Nucleus accumbens (tissue), 56 donors: ENCODE measurements around the gene CYTH2.

Experiments
- DNase-seq, 56 donors: peaks; one replicate each; lab custom pipeline; 2025; lab: John Stamatoyannopoulos, UW

Gene CYTH2

DNA sequence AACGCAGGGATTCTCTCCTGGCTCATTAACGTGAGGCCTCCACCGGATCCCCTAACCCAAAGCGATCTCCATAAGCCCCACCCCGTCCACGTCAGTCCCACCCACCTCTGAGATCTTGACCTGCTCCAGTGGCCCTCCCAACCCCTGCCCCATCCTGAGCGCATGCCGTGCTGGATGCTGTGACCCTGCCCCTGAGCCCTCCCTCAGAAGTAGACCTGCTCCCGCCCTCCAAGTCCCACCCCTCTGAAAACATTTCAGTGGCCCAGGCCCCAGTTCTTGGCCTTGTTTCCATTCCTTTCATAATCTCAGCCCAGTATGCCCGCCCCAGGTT, 22.6 kb downstream of the CYTH2 start:
- no peak for DNase-seq

DNA sequence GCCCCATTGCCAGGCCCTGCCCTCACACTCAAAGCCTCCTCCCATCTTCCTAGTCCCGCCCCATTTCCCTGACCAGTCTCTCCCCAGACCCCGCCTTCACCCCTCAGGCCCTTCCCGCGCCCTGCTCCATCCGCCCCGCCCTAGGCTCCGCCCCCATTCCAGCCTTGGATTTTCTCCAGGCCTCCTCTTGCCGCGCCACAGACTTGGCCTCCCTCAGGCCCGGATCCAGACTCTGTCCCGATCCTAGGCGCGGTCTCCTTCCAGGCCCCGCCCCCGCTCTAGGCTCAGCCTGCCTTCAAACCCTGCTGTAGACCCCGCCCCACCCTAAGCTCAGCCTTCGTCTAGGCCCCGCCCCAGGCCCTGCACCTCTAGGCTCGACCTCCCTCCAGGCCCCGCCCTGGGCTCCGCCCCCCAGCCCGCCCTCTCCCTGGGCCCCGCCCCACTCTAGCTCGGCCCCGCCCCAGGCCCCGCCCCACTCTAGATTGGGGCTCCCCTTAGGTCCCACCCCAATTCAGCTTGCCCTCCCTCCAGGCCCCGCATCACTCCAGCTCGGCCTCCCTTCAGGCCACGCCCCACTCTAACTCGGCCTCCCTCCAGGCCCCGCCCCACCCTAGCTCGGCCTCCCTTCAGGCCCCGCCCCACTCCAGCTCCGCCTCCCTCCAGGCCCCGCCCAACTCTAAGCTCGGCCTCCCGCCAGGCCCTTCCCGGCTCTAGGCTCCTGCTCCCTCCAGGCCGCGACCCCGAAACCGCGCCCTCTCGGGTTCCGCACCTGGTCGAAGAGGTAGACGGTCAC, 24.0 kb downstream of the CYTH2 start:
- peak; percentile 30 to 99 (median 82) for DNase-seq

DNA sequence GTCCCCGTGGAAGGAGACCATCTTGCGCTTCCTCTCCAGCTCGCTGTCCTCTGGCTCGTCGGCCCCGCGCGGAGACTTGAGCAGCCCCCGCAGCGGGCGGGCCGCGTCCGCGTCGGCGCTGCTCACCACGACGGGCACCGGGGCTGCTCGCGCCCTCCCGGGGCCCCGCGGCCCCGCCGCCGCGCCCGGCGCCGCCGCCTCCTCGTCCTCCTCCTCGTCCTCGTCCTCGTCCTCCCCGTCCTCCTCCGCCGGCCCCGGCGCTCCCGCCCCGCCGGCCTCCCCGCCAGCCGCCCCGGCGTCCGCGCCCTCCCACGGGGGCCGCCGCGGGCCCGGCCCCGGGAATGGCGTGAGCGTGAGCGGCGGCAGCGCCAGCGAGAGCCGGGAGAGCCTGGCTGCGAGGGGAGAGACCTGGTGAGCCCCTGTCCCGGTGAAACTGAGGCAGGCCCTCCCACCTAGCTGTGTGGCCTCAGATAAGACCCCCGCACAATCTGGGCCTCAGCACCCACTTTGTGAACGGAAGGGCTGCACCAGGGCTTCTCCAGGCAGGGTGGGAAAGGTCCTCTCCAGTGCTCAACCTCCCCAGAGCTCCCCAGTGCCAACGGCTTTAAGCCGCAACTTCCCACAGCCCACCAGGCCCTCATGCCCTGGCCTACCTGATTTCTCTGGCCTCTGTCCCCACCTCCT, 24.7 kb downstream of the CYTH2 start:
- DNase-seq, result no peak

DNA sequence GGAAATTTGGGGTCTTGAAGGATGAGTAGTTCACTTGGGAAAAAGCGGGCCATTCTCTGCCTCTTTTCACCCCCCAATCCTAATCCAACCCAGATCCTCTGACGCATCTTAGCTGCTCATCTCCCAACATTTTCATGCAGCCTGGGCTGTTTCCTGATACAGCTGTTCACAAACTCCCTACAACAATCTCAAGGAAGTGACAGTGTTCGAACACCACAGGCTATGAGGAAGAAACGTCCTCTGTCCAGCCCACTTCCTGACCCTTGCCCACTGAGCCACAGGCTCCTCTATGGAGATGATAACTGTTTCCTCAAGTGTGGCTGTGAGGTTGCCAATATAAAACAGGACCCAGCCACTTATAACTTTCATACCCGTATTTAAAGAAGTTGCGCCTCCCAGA, 26.2 kb downstream of the CYTH2 start:
- DNase-seq, result no peak

DNA sequence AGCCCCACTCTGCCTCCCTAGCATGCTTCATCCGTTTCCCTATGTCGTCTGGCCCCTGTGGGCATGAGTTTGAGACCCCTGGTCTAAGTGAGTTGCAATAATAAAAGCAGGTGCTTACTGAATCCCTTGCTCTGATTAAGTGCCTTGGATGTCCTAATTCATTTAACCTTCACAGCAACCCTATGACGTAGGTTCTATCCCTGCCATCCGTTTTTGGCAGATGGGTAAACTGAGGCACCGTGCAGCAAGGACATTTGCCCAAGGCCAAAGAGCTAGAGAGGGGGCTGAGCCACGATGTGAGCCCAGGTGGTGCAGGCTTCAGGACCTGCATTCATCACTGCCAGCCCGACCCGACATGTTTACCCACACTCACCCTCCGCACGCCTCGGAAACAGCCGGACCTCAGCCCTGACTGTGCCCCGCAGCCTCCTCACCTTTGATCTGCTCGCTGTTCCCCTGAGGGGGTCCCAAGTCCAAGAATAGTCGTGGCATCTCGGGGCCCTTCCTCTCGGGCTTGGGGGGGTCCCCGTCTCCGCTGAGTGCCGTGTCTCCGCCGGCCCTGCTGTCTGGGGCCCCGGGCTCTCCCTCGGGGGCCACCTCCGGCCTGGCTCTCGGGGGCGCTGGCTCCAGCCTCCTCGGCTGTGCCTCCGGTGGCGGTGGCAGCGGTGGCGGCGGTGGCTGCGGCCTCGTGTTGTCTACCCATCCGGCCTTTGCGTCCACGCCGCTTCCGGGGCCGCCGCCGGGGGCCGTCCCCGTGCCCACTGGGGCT, 28.0 kb downstream of the CYTH2 start:
- no peak for DNase-seq

DNA sequence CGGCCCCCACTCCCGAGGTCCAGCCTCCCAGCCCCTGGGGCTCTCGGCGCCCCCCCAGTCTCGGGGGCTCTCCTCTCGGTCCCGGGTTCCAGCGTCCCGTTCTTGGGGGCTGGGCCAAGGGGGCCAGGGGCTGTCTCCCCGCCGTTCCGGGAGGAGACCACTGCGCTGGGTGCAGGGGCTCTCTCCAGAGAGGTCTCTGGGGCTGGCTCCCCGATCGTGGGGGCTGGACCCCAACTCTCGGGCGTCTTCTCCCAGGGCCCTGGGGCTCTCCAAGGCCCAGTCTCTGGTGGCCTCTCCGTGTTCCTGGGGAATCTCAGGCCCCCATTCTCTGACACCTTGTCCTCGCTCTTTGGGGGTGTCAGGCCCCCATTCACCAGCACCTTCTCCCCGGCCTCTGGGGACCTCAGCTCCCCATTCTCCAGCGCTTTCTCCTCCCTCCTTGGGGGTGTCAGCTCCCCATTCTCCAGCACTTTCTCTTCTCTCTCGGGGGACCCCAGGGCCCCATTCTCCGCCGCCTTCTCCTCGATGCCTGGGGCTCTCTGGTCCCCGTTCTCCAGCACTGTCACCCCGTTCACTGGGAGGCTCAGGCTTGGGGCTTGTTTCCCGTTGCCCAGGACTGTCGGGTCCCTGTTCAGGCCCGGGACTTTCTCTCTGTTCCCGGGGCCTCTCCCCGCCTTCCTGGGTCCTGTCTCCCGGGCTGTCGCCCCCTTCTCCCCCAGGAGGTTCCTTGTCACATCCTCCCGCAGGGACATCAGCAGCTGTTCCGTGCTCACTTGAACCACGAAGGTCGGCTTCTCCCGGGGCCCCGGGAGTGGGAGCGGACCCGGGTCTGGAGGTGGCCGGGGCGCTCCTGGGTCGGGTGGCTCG, 28.8 kb downstream of the CYTH2 start:
- DNase-seq, result no peak

DNA sequence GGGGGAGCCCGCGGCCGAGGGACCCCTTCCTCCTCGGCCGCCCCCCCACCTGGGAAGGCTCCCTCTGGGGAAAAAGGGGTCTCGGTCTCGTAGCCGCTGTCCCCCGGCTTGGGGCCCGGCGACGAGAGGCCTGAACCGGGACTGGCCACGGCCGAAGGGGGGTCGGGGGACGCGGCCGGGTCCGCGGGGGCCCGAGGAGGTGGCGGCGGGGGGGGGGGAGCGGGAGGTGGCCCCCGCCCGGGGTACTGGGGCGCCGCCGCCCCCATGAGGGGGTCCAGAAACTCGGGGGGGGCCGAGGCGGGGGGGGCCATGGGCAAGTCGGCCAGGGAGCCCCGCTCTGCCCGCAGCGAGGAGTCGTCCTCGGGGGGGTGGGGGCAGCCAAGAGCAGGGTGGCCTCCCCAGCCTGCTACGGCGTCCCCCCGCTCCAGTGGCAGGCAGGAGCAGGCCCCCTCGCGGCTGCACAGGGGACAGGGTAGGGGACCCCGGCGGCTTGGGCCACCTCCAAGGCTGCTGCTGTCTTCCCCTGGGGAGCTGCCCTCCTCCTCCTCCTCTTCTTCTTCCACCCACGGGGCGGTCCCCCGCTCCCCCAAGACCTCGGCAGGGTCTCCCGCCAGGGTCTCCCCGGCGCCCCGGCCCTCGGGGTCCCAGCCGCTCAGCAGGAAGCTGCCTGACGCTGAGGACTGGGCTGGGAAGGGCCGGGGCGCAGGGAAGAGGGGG, 29.6 kb downstream of the CYTH2 start:
- DNase-seq, result no peak

DNA sequence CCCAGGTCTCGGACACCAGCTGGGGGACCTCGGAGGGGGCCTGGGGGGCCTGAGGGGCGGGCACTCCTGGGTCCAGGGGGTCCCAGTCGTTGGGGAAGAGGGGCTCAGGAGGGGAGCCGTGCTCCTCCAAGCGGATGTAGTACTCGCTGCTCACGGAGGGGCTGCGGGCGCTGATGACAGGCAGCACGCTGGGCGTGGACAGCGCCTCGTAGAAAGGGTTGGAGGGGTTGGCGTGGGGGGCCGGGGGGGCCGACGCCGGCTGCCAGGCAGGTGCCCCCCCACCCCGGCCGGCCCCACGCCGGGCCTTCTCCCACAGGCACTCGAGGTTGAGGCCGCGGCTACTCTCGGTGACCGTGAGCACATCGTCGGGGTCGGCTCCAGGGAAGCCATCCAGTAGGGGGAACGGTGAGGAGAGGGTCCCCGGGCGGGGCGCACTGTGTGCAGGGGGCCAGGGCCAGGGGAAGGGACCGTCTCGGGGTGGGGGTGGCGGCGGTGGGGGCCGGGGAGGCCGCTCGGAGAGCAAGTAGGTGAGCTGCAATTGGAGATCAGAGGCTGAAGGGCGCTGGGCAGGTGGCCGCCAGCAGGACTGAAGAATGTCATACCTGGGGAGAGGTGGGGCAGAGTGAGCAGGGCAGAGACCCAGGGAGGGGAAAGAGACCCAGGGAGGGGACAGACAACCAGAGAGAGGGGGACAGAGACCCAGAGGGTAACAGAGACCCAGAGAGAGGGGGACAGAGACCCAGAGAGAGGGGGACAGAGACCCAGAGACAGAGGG, 30.3 kb downstream of the CYTH2 start:
- no peak for DNase-seq

DNA sequence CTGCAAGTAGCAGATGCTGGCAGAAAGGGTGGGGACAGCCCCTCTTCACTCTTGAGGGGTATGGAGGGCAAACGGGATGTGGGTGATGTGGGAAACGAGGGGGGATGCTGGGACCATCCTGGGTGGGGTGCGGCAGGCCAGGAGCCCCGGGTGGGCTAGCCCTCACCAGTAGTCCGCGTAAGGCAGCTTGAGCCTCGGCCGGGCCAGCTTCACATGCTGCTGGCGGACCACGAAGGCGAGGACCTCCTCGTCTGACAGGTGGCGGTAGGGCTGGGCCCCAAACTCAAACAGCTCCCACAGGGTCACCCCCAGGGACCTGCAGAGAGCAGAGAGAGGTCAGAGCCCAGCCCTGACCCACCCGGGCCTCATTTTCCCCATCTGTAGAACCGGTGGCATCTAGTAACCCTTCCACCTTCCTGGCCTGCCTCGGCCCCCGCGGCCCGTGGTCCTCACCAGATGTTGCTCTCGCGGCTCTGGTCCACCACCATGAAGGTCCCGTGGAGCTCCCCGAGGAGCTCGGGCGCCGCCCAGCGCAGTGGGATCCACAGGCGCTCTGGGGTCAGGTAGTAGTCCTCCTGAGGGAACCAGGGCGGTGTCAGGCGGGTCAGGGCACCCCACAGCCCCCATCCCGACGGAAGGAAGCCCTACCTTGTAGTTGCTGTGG, 31.8 kb downstream of the CYTH2 start:
- DNase-seq, result no peak

DNA sequence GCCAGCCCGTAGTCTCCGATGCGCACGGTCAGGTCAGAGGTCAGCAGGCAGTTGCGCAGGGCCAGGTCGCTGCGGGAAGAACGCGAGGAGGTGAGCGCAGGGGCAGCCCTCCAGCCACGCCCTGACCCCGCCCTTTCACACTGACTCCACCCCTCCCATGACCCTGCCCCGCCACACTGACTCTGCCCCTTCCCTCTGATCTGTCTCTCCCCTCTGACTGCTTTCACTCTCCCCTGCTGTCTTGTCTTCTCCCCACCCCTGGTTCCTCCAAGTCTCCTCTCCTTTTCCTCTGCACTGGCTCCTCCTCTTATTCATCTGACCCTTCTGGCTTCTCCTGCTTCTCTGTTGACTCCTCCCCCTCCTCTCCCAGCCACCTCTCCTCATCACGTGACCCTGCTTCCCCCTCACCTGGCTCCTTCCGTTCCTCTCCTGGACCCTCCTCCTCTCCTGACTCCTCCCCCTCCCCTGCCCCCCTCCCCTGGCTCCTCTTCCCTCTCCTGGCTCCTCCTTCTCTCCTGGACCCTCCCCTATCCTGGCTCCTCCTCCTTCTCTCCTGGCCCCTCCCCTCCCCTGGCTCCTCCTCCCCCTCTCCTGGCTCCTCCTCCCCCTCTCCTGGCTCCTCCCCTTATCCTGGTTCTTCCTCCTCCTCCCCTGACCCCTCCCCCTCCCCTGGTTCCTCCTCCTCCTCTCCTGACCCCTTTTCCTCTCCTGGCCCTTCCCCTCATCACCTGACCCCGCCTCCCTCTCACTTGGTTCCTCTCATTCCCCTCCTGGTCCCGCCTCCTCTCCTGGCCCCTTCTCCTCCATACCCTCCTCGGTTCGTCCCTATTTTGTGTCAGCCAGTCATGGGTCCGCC, 32.6 kb downstream of the CYTH2 start:
- DNase-seq, result peak in 26 of 56 donors; percentile 9 to 76 (median 38)

DNA sequence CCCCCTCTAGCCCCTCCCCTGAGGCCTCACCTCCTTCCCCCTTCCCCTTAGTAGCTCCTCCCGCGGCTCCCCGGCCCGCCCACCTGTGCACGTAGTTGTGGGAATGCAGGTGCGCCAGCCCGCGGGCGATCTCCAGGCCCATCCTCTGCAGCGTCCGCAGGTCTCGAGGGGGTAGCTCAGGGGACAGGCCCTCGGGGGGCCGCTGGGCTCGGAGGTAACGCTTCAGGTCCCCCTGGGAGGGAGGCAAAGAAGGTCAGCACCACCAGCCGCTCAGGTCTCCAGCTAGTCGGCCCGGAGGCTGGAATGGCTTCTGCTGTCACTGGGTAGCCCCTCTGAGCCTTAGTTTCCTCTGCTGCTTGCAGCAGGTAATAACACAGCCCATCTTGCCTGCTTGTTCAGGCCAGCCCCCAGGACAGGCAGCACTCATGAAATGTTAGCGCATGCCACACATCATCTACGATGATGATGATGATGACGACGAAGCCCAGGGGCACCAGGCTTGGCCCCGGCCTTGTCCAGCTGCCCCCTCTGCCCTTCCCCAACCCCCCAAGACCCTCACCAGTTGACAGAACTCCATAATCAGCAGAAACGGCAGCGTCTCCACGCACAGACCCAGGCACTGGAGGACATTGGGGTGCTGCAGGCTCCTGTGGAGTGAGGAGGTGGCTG, 33.3 kb downstream of the CYTH2 start:
- no peak for DNase-seq

DNA sequence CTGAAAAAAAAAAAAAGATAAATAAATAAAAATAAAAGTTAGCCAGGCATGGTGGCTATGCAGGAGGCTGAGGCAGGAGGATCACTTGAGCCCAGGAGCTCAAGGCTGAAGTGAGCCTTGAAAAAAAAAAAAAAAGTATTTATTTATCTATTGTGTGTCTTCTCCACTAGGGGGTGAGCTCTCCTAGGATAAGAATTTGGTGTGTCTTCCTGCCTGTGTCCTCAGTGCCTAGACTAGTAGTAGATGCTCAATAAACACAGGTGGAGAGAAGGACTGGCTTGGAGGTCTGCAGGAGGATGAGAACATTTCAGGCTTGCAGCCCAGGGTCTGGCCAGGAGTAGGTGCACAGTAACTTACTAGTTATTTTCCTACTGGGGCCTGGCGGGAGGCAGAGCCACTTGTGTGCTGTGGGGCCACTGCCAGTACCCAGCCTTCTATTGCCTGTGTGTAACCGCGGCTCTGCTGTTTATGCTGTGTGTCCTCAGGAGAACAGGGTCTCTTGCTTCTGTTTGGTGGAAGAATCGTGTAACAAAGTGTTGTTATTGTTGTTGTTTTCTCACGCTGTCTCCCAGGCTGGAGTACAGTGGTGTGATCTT, 37.1 kb downstream of the CYTH2 start:
- no peak for DNase-seq

DNA sequence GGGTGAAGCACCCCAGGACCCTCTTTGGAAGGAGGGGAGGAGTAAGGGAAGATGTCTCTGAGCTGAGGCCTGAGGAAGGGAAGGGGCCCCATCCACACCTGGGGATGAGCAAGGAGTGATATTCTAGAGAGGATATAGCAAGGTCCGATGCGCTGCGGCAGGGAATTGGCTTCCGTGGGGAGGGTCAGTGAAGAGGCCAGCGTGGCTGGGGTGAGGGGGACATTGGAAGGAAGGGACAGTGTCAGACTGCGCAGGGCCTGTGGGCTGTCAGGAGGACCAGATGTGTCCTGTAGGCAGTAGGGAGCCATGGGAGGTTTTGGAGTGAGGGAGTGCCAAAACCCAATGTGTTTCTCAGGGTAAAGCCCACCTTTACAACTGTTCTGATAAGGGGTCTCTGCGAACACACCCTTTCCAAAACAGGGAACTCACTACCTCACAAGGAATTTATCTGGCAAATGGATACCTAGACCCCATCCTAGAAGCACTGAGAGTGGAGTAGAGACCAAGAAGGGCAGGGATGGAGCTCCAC, 38.8 kb downstream of the CYTH2 start:
- DNase-seq, result no peak

DNA sequence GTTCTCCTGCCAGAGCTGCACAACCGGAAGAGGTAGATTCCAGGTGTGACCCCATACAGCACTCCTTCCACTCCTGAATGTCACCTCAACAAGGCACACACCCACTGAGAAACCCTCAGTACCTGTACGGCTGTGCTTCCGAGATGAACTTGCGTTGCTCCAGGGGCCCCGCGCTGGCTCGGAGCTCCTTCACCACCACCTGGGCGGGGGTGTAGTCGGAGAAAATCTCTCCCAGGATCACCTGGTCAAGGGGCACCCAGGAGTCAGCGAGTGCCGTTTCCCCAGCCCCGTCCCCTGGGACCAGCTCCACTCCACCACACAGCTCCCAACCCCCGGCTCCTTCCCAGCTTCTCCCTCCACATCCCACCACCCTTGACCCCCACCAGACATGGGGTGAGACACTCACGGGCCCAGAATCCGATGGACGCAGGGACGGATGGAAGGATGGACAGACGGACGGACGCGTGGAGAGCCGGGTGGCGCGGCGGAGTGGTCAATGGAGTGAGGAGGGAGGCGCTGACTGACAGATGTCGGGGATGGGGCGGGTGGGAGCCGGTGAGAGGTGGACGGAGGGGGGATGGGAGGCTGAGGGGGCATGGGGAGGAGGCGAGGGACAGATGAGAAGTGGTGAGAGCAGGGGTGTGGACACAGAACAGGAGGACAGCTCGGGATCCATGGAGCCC, 39.7 kb downstream of the CYTH2 start:
- DNase-seq, result no peak

DNA sequence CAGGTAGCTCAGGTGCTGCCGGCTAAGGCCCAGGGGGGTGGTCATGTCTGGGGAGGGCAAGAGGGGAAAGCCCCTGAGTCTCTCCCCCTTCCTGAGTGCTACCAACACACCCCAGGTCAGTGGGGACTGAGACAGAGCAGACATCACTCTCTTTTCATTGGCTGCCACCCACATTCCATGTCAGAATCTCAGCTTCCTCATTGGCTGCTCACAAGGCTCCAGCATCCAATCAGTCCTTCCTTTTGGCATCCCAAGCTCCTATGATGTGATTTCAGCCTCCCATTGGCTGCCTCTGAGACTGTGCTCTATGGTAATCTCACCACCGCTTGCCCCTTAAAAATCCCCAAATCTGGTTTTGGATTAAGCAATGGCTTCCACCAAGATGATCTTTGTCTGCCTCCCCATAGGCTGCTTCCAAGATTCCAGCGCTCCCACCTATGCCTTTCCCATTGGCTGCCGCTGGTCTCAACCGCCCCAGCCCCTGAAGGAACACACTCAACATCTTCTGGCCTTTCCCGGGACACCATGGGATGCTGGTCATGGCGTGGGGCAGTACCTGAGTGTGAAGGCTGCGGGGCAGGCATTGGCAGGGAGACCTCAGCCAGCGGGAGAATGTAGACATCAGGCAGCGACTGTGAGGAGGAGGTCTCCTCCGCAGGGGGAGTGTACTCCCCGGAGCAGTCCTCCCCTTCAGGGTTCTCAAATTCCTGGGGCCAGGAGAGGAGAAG, 40.5 kb downstream of the CYTH2 start:
- peak in 26 of 56 donors; percentile 12 to 74 (median 34) for DNase-seq
